ENCODE measurements around the gene PRKG1.

PRKG1 gene

GRCh38 chr10:51063166-51063565 is 11.1 kb upstream of the PRKG1 start:
- no peaks in the 10 kb centered on the region for H3K27me3 ChIP-seq (ENCODE audit: control insufficient read depth, insufficient read depth, low read length)
- H3K9ac ChIP-seq (ENCODE audit: low read length): no peak overlapping the region
- no peak overlapping the region for H3K27ac ChIP-seq (ENCODE audit: low read depth, low read length)
- no peak overlapping the region for H3K4me3 ChIP-seq (ENCODE audit: low read length)
- H3K36me3 ChIP-seq (ENCODE audit: control insufficient read depth, insufficient read depth, low read length): no peaks in the 10 kb centered on the region
- H3K4me1 ChIP-seq (ENCODE audit: control insufficient read depth, insufficient read depth, low read length): no peaks in the 10 kb centered on the region

- no peak overlapping the region for H3K4me3 ChIP-seq (ENCODE audit: low read length)
- no peaks in the 10 kb centered on the region for H3K36me3 ChIP-seq (ENCODE audit: control insufficient read depth, insufficient read depth, low read length)
- no peak overlapping the region for H3K9ac ChIP-seq (ENCODE audit: low read length)
- H3K4me1 ChIP-seq (ENCODE audit: control insufficient read depth, insufficient read depth, low read length): no peaks in the 10 kb centered on the region
- H3K27me3 ChIP-seq (ENCODE audit: control insufficient read depth, insufficient read depth, low read length): no peaks in the 10 kb centered on the region
- H3K27ac ChIP-seq (ENCODE audit: low read depth, low read length): no peak overlapping the region
Measured at GRCh38 chr10:51063659-51064535, 10.4 kb upstream of the PRKG1 start.

GRCh38 chr10:51066231-51066630 is 8.1 kb upstream of the PRKG1 start:
- no peak overlapping the region for H3K9ac ChIP-seq (ENCODE audit: low read length)
- H3K4me3 ChIP-seq (ENCODE audit: low read length): no peak overlapping the region
- H3K36me3 ChIP-seq (ENCODE audit: control insufficient read depth, insufficient read depth, low read length): no peaks in the 10 kb centered on the region
- no peak overlapping the region for H3K27ac ChIP-seq (ENCODE audit: low read depth, low read length)
- no peaks in the 10 kb centered on the region for H3K4me1 ChIP-seq (ENCODE audit: control insufficient read depth, insufficient read depth, low read length)
- no peaks in the 10 kb centered on the region for H3K27me3 ChIP-seq (ENCODE audit: control insufficient read depth, insufficient read depth, low read length)

GRCh38 chr10:51072210-51072609 is 2.1 kb upstream of the PRKG1 start:
- Histone ChIP-seq H3K36me3 (ENCODE audit: control insufficient read depth, insufficient read depth, low read length) (no peaks in the 10 kb centered on the region), H3K4me3 (ENCODE audit: low read length) (no peak overlapping the region), H3K4me1 (ENCODE audit: control insufficient read depth, insufficient read depth, low read length) (peaks cover 7% of the 10 kb centered on the region), H3K9ac (ENCODE audit: low read length) (no peak overlapping the region), H3K27me3 (ENCODE audit: control insufficient read depth, insufficient read depth, low read length) (no peaks in the 10 kb centered on the region), H3K27ac (ENCODE audit: low read depth, low read length) (no peak overlapping the region)

GRCh38 chr10:51072921-51073434 is 1.3 kb upstream of the PRKG1 start:
- no peaks in the 10 kb centered on the region for H3K27me3 ChIP-seq (ENCODE audit: control insufficient read depth, insufficient read depth, low read length)
- H3K4me3 ChIP-seq (ENCODE audit: low read length): peak overlapping the region; percentile 91
- H3K9ac ChIP-seq (ENCODE audit: low read length): peak overlapping the region; percentile 60
- H3K36me3 ChIP-seq (ENCODE audit: control insufficient read depth, insufficient read depth, low read length): no peaks in the 10 kb centered on the region
- peak overlapping the region; percentile 92 for H3K27ac ChIP-seq (ENCODE audit: low read depth, low read length)
- peaks cover 7% of the 10 kb centered on the region for H3K4me1 ChIP-seq (ENCODE audit: control insufficient read depth, insufficient read depth, low read length)

- peaks cover 7% of the 10 kb centered on the region for H3K4me1 ChIP-seq (ENCODE audit: control insufficient read depth, insufficient read depth, low read length)
- H3K27me3 ChIP-seq (ENCODE audit: control insufficient read depth, insufficient read depth, low read length): no peaks in the 10 kb centered on the region
- peak overlapping the region; percentile 91 for H3K4me3 ChIP-seq (ENCODE audit: low read length)
- H3K9ac ChIP-seq (ENCODE audit: low read length): peak overlapping the region; percentile 60
- no peaks in the 10 kb centered on the region for H3K36me3 ChIP-seq (ENCODE audit: control insufficient read depth, insufficient read depth, low read length)
- peak overlapping the region; percentile 92 for H3K27ac ChIP-seq (ENCODE audit: low read depth, low read length)
Measured at GRCh38 chr10:51073453-51074237, 642 bp upstream of the PRKG1 start.

- H3K27me3 ChIP-seq (ENCODE audit: control insufficient read depth, insufficient read depth, low read length): no peaks in the 10 kb centered on the region
- peak overlapping the region; percentile 91 for H3K4me3 ChIP-seq (ENCODE audit: low read length)
- peak overlapping the region; percentile 92 for H3K27ac ChIP-seq (ENCODE audit: low read depth, low read length)
- H3K4me1 ChIP-seq (ENCODE audit: control insufficient read depth, insufficient read depth, low read length): peaks cover 13% of the 10 kb centered on the region
- H3K36me3 ChIP-seq (ENCODE audit: control insufficient read depth, insufficient read depth, low read length): no peaks in the 10 kb centered on the region
- H3K9ac ChIP-seq (ENCODE audit: low read length): no peak overlapping the region
Measured at GRCh38 chr10:51075043-51075872, 971 bp downstream of the PRKG1 start.

GRCh38 chr10:51075873-51076229 is 1.6 kb downstream of the PRKG1 start:
- Histone ChIP-seq H3K9ac (ENCODE audit: low read length) (no peak overlapping the region), H3K27ac (ENCODE audit: low read depth, low read length) (no peak overlapping the region), H3K36me3 (ENCODE audit: control insufficient read depth, insufficient read depth, low read length) (no peaks in the 10 kb centered on the region), H3K27me3 (ENCODE audit: control insufficient read depth, insufficient read depth, low read length) (no peaks in the 10 kb centered on the region), H3K4me1 (ENCODE audit: control insufficient read depth, insufficient read depth, low read length) (peaks cover 17% of the 10 kb centered on the region), H3K4me3 (ENCODE audit: low read length) (peak overlapping the region; percentile 91)

- H3K4me1 ChIP-seq (ENCODE audit: control insufficient read depth, insufficient read depth, low read length): peaks cover 17% of the 10 kb centered on the region
- no peak overlapping the region for H3K27ac ChIP-seq (ENCODE audit: low read depth, low read length)
- H3K4me3 ChIP-seq (ENCODE audit: low read length): peak overlapping the region; percentile 91
- no peak overlapping the region for H3K9ac ChIP-seq (ENCODE audit: low read length)
- H3K36me3 ChIP-seq (ENCODE audit: control insufficient read depth, insufficient read depth, low read length): no peaks in the 10 kb centered on the region
- no peaks in the 10 kb centered on the region for H3K27me3 ChIP-seq (ENCODE audit: control insufficient read depth, insufficient read depth, low read length)
Measured at GRCh38 chr10:51076299-51076841, 2.1 kb downstream of the PRKG1 start.

GRCh38 chr10:51077074-51077473 is 2.8 kb downstream of the PRKG1 start:
- Histone ChIP-seq H3K27ac (ENCODE audit: low read depth, low read length) (no peak overlapping the region), H3K36me3 (ENCODE audit: control insufficient read depth, insufficient read depth, low read length) (no peaks in the 10 kb centered on the region)

GRCh38 chr10:51077507-51077906 is 3.2 kb downstream of the PRKG1 start:
- Histone ChIP-seq H3K27ac (ENCODE audit: low read depth, low read length) (no peak overlapping the region), H3K4me3 (ENCODE audit: low read length) (no peak overlapping the region)

More at GRCh38 chr10:51077074-51077473, 2.8 kb downstream of the PRKG1 start:
- no peaks in the 10 kb centered on the region for H3K27me3 ChIP-seq (ENCODE audit: control insufficient read depth, insufficient read depth, low read length)
- H3K4me3 ChIP-seq (ENCODE audit: low read length): peak overlapping the region; percentile 91
- H3K4me1 ChIP-seq (ENCODE audit: control insufficient read depth, insufficient read depth, low read length): peaks cover 17% of the 10 kb centered on the region
- H3K9ac ChIP-seq (ENCODE audit: low read length): no peak overlapping the region

More at GRCh38 chr10:51077507-51077906, 3.2 kb downstream of the PRKG1 start:
- Histone ChIP-seq H3K36me3 (ENCODE audit: control insufficient read depth, insufficient read depth, low read length) (no peaks in the 10 kb centered on the region), H3K9ac (ENCODE audit: low read length) (no peak overlapping the region), H3K27me3 (ENCODE audit: control insufficient read depth, insufficient read depth, low read length) (no peaks in the 10 kb centered on the region), H3K4me1 (ENCODE audit: control insufficient read depth, insufficient read depth, low read length) (peaks cover 17% of the 10 kb centered on the region)

Data from rectal smooth muscle tissue (tissue), 1 donor.